Measurements from ENCODE around the gene ADAMTSL1.

ADAMTSL1 gene

DNA sequence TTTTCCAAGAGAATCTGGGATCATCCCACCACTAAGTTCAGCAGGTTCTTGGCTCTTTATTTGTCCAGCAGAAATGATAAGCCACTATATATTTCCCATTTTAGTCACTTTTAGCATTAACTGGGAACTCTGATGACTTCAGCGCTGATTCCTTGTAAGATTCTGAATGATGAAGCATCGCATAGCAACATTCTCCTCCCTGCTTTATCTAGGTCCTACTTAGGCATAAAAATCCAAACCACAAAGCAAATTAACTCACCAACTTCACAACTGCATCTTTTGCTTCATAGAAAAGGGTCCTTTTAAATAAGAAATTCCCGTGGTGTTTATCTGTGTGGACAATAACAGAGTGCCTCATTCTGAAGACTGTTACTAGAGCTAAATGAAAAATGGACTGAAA, 355.1 kb downstream of the ADAMTSL1 start:
- no peaks in the 10 kb centered on the region for H3K36me3 Mint-ChIP-seq (ENCODE audit: low read depth)
- H3K27ac Mint-ChIP-seq: no peak overlapping the region
- no peaks in the 10 kb centered on the region for H3K9me3 Mint-ChIP-seq
- H3K4me1 Mint-ChIP-seq (ENCODE audit: low read depth): peaks cover 6% of the 10 kb centered on the region
- H3K4me3 Mint-ChIP-seq: no peak overlapping the region
- H3K27me3 Mint-ChIP-seq (ENCODE audit: low read depth): peaks cover 2% of the 10 kb centered on the region

DNA sequence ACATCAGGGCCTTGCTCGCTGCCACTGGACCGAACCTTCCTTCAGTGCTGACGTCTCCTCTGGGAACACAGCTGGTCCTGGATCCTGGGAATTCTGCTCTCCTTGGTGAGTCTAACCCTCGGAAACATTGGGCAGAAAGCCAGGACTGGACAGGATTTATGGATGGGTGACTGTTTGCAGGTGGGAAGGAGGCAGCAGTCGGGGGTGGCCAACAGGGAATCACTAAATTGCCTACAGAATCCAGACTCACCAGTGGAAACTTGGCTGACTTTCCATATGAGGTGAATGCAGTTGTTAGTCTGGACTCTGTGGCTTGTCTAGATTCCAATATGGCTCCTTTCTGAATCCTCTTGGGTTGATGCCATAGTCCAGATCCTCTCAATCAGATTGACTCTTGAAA, 355.9 kb downstream of the ADAMTSL1 start:
- no peak overlapping the region for H3K4me3 Mint-ChIP-seq
- H3K27me3 Mint-ChIP-seq (ENCODE audit: low read depth): peaks cover 2% of the 10 kb centered on the region
- H3K36me3 Mint-ChIP-seq (ENCODE audit: low read depth): no peaks in the 10 kb centered on the region
- H3K4me1 Mint-ChIP-seq (ENCODE audit: low read depth): peaks cover 6% of the 10 kb centered on the region
- H3K9me3 Mint-ChIP-seq: no peaks in the 10 kb centered on the region
- no peak overlapping the region for H3K27ac Mint-ChIP-seq

DNA sequence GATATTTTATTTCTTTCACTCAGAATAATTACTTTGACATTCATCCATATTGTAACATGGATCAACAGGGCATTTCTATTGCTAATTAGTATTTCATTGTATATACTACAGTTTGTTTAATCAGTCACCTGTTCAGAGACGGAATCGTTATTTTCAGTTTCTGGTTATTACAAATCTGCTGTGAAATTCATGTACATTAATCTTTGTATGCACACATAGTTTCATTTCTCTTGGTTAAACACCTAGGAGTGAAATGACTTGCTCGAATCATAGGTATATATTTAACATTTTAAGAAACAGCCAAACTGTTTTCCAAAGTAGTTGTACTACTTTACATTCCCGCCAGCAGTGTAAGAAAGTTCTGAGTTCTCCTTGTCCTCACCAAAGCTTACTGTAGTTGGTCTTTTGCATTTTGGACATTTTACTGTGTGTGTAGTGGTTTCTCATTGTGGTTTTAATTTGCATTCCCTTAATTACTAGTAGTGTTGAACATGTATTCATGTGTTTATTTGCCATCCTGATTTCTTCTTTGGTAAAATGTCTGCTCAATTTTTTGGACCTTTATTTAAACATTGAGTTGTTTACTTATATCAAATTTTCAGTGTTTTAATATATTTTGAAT, 360.9 kb downstream of the ADAMTSL1 start:
- no peak overlapping the region for H3K4me3 Mint-ChIP-seq
- H3K27ac Mint-ChIP-seq: no peak overlapping the region
- no peaks in the 10 kb centered on the region for H3K4me1 Mint-ChIP-seq (ENCODE audit: low read depth)
- no peaks in the 10 kb centered on the region for H3K9me3 Mint-ChIP-seq
- no peaks in the 10 kb centered on the region for H3K36me3 Mint-ChIP-seq (ENCODE audit: low read depth)
- no peaks in the 10 kb centered on the region for H3K27me3 Mint-ChIP-seq (ENCODE audit: low read depth)

DNA sequence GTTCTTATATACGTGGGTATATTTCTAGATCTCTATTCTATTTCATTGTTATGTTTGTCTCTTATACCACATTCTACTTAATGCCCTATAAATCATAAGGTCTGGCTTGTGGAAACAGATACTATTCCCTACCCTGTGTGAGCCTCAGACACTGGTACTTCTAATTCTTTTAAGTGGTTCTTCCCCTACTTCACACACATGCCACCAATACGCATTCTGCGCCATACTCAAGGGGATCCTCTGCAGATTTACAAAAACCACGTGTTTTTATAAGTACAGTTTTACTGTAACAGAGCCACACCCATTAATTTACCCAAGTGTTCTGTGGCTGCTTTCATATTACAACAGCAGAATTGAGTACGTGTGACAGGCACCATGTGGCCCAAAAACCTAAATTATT, 363.4 kb downstream of the ADAMTSL1 start:
- H3K4me1 Mint-ChIP-seq (ENCODE audit: low read depth): no peaks in the 10 kb centered on the region
- H3K9me3 Mint-ChIP-seq: no peaks in the 10 kb centered on the region
- H3K4me3 Mint-ChIP-seq: no peak overlapping the region
- no peak overlapping the region for H3K27ac Mint-ChIP-seq
- no peaks in the 10 kb centered on the region for H3K27me3 Mint-ChIP-seq (ENCODE audit: low read depth)
- no peaks in the 10 kb centered on the region for H3K36me3 Mint-ChIP-seq (ENCODE audit: low read depth)

DNA sequence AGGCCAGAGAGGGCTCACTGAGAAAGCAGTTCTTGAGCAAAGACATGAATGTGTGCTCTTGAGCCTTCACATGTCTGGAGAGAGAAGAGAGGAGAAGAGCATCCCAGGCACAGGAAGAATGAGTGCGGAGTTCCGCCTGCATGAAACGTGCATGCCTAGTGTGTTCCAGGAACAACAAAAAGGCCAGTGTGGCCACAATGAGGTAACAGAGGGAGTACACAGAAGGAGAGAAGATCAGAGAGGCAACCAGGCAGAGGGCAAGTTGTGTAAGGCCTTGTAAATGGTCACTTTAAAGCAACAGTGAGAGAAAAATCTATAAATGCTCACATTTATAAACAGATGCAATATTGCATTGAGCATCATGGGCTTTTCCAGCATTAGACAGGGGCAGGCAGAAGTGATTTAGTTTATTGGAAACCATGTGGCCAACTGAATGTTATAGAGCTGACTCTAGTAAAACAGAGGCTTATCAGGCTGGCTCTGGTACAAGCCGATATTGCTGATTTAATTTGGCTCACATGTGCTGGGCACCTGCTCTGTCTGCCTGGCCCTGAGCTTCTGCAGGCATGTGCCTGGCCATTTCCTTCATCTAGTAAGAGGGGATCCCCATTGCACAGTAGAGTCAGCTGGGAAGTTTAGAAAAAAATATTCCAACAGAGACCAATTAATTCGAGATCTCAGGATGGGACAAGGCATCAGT, 373.8 kb downstream of the ADAMTSL1 start:
- Mint-ChIP-seq H3K27me3 (ENCODE audit: low read depth) (no peaks in the 10 kb centered on the region), H3K4me1 (ENCODE audit: low read depth) (no peaks in the 10 kb centered on the region), H3K9me3 (no peaks in the 10 kb centered on the region), H3K36me3 (ENCODE audit: low read depth) (no peaks in the 10 kb centered on the region), H3K4me3 (no peak overlapping the region), H3K27ac (no peak overlapping the region)

DNA sequence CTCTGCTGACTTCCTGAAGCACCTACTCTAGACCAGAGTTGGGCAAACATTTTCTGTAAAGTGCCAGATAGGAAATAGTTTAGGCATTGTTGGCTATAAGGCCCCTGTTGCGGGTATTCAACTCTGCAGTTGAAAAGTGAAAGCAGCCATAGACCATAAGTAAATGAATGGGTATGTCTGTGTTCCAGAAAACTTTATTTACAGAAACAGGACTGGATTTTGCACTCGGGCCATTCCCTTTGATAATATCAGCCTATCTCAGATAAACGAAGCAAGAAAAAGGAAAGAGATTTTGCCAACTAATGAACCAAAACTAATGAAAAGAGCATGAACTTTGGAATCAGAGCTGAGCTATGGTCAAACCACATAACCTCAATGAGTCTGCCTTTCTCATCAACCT, 374.7 kb downstream of the ADAMTSL1 start:
- H3K9me3 Mint-ChIP-seq: no peaks in the 10 kb centered on the region
- H3K4me1 Mint-ChIP-seq (ENCODE audit: low read depth): no peaks in the 10 kb centered on the region
- no peak overlapping the region for H3K4me3 Mint-ChIP-seq
- H3K27me3 Mint-ChIP-seq (ENCODE audit: low read depth): no peaks in the 10 kb centered on the region
- H3K36me3 Mint-ChIP-seq (ENCODE audit: low read depth): no peaks in the 10 kb centered on the region
- H3K27ac Mint-ChIP-seq: no peak overlapping the region

DNA sequence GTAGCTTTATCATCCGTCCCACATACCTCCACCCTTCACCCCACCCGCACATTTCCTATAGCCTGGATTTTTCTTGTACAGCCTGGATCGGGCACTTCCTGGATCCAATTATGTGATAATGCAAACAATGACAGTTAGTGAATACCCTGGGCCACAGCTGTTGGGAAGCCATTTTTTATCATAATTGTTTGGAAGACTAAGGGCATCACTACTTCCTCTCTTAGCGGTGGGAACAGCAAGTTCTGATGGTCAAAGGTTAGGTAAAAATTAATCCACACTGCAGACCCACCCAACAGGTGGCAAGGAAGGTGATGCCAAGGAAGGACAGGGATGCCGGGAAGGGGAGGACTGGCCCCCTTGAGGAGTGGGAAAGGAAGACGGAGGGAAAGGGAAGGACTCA, 375.3 kb downstream of the ADAMTSL1 start:
- no peak overlapping the region for H3K27ac Mint-ChIP-seq
- H3K4me3 Mint-ChIP-seq: no peak overlapping the region
- no peaks in the 10 kb centered on the region for H3K9me3 Mint-ChIP-seq
- H3K27me3 Mint-ChIP-seq (ENCODE audit: low read depth): no peaks in the 10 kb centered on the region
- H3K4me1 Mint-ChIP-seq (ENCODE audit: low read depth): no peaks in the 10 kb centered on the region
- H3K36me3 Mint-ChIP-seq (ENCODE audit: low read depth): no peaks in the 10 kb centered on the region

DNA sequence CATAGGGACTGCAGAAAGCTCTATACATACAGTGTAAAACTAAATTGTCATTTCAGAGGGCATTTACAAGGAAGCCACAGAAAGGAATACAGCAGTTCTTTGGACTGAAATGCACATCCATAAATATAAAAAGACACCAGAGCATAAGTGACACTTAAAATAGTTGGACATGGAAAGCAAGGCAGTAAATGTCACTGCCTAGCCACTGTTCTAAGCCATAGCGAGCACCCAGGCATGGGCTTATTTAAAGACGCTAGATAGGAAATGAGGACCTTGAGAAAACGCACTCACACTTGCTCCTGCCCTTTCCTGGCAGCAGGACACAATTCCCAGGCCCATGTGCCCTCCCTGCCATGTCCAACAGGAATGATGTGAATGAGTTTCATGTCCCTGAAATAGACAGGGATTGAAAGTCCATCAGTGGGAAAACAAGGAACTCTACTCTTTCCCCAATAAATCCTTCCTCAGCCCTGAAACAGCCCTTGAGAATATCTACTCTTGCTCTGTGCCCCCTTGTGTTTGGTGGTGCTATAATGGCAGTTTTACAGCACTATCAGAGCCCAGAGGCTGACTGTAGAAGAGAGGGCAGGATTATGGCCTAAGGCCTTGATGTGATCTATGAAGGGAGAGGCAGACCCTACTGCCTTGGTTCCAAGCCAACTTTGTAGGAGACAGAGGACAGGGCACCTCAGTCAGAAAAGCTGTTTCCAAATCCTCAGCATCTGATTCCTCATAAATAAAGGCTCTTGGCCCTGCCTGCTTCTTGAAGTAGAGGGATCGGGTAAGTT, 376.1 kb downstream of the ADAMTSL1 start:
- no peaks in the 10 kb centered on the region for H3K36me3 Mint-ChIP-seq (ENCODE audit: low read depth)
- no peaks in the 10 kb centered on the region for H3K4me1 Mint-ChIP-seq (ENCODE audit: low read depth)
- no peaks in the 10 kb centered on the region for H3K27me3 Mint-ChIP-seq (ENCODE audit: low read depth)

DNA sequence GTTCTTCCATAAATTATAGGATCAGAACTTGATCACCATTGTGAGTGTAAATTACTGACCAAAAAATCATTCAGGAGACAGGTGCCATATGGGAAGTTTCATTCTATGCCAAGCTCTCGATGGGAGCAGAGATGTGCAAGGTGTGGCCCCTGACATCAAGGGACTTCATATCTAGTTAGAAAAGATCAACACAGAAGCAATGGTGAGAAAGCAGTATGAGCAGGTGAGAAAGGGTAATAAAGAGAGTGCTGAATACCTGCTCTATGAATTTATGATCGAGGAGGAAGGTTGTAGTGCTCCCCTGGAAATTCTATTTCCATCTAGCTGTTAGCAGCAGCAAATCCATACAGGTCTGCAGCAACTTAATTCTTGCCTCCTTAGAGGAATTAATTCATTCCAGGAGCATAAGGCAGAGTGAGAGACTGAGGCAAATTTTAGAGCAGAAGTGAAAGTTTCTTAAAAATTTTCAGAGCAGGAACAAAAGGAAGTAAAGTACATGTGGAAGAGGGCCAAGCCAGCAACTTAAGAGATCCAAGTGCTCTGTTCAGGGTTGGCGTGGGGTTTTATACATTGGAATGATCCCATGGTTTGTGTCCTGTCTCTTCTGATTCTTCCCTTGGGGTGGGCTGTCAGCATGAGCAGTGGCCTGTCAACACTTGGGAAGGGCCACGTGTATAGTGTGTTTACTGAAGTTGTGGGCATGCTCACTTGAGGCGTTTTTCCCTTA, 377.3 kb downstream of the ADAMTSL1 start:
- no peaks in the 10 kb centered on the region for H3K9me3 Mint-ChIP-seq
- H3K4me1 Mint-ChIP-seq (ENCODE audit: low read depth): no peaks in the 10 kb centered on the region
- no peak overlapping the region for H3K27ac Mint-ChIP-seq

More for the DNA sequence above, 376.1 kb downstream of the ADAMTSL1 start:
- Mint-ChIP-seq H3K9me3 (no peaks in the 10 kb centered on the region), H3K27ac (no peak overlapping the region), H3K4me3 (no peak overlapping the region)

DNA sequence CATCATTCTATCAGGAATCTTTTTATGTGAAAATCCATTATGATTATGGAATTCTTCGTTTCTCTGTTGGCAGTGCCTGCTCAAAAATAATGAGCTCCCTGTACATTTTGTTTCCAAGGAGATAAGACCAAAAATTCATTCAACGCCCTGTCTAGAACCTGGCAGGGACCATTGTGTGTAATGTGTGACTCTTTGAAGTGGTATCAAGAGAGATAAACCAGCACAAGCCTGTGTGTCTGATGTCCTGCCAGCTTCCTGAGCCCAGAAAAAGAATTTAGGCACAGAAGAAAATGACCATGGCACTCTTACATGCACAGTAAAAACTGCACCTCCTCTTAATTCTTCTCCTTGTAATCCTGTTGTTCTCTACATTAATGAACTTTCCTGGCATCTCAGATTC, 381.7 kb downstream of the ADAMTSL1 start:
- H3K9me3 Mint-ChIP-seq: no peaks in the 10 kb centered on the region
- H3K27me3 Mint-ChIP-seq (ENCODE audit: low read depth): no peaks in the 10 kb centered on the region
- H3K36me3 Mint-ChIP-seq (ENCODE audit: low read depth): no peaks in the 10 kb centered on the region
- H3K4me1 Mint-ChIP-seq (ENCODE audit: low read depth): no peaks in the 10 kb centered on the region
- H3K4me3 Mint-ChIP-seq: no peak overlapping the region
- H3K27ac Mint-ChIP-seq: no peak overlapping the region

More for the DNA sequence above, 377.3 kb downstream of the ADAMTSL1 start:
- Mint-ChIP-seq H3K4me3 (no peak overlapping the region), H3K36me3 (ENCODE audit: low read depth) (no peaks in the 10 kb centered on the region), H3K27me3 (ENCODE audit: low read depth) (no peaks in the 10 kb centered on the region)

DNA sequence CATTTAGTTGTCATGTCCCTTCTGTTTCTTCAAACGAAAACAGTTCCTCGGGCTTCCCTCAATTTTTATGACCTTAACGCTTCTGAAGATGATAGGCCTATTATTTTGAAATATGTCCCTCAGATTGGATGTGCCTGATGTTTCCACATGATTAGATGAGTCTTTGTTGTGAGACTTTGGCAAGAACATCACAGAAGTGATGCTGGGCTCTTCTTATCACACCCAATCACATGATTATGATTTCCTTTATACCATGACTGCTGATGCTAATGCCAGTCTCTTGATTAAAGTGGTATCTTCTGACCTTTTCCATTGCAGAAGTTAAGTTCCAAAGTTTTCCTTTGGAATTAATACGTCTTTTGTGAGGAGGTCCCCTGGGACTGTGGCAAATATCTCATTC, 383.4 kb downstream of the ADAMTSL1 start:
- H3K9me3 Mint-ChIP-seq: no peaks in the 10 kb centered on the region
- no peaks in the 10 kb centered on the region for H3K4me1 Mint-ChIP-seq (ENCODE audit: low read depth)
- no peak overlapping the region for H3K27ac Mint-ChIP-seq
- H3K4me3 Mint-ChIP-seq: no peak overlapping the region
- H3K36me3 Mint-ChIP-seq (ENCODE audit: low read depth): no peaks in the 10 kb centered on the region
- H3K27me3 Mint-ChIP-seq (ENCODE audit: low read depth): no peaks in the 10 kb centered on the region

DNA sequence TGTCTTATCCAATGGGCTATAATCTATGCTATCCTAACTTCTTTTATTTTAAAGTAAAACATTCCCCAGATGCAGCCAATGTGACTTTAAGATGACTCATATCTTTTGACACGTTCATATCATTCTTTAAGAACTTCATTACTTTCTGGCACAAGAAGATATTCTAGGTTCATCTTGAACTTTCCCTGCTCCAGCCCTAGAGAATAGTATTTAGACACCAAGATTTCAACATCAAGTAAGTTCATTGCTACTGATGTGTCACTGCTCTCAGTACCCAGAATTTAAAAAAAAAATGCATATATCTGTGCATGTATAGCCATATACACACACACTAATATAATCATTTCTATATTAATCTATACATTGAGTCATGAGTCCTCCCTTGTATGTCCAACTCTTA, 383.8 kb downstream of the ADAMTSL1 start:
- no peak overlapping the region for H3K4me3 Mint-ChIP-seq
- no peaks in the 10 kb centered on the region for H3K4me1 Mint-ChIP-seq (ENCODE audit: low read depth)
- H3K27me3 Mint-ChIP-seq (ENCODE audit: low read depth): no peaks in the 10 kb centered on the region
- no peak overlapping the region for H3K27ac Mint-ChIP-seq
- no peaks in the 10 kb centered on the region for H3K36me3 Mint-ChIP-seq (ENCODE audit: low read depth)
- no peaks in the 10 kb centered on the region for H3K9me3 Mint-ChIP-seq

DNA sequence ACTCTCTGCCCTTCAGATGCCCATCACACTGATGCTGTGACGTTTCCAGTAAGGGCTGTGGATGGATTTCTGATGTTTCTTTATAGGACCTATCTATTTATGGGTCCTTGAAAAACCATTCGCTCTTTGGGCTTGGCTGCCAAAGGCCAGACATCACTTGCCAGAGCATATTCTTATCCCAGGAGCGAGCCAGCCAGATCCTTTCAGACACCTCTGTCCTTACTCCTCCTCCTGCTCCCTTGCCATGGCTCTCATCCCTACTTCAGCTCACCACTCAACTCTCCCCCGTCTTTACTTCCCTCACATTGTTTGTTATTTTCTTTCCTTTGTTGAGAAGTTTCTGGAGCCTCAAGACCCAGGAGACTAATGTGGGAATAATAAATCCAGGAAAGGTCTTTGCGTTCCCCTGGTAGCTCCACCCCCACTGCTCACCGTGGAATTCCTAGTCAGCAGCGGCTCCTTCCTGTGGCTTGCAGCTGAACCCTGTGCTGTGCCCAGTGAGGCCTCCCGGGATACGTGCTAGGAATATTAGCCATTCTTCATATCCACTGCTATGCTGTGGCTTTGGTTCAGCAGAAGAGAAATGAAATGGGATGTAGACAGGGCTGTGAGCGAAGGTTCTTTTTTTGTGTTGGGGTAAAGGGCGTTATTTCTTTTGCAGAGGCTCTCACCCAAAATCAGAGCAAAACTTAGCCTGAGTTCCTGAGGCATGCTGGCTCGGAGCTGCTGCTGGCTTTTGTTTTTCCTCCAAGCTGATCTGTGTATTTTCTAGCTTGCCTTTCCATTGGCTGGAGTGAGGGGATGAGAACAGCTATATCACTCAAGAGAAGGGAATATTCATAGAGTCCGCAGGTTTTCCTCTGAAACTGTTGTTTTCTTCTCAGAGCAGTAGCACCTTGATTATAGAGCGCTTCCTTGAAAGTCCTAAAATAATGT, 387.9 kb downstream of the ADAMTSL1 start:
- Mint-ChIP-seq H3K9me3 (no peaks in the 10 kb centered on the region), H3K27ac (no peak overlapping the region), H3K4me1 (ENCODE audit: low read depth) (no peaks in the 10 kb centered on the region), H3K27me3 (ENCODE audit: low read depth) (peaks cover 6% of the 10 kb centered on the region), H3K4me3 (no peak overlapping the region), H3K36me3 (ENCODE audit: low read depth) (no peaks in the 10 kb centered on the region)

DNA sequence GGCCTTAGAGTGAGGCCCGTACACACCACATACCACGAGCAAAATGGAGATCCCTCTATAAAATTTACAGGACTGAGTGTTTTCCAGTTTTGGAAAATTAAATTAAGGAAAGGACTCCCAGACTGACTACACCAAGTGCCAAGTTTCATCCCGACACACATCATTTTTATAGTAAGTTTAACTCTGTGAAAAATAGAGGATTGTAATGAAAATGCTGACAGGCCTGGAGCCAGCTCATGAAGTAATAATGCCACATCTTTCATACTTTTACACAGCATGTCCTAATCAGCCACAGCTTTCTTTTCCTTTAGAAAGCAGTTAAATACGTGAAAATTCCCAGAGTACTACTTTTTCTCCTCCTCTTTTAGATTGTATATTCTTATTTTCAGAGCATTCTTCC, 389.8 kb downstream of the ADAMTSL1 start:
- Mint-ChIP-seq H3K4me1 (ENCODE audit: low read depth) (no peaks in the 10 kb centered on the region), H3K27me3 (ENCODE audit: low read depth) (peaks cover 6% of the 10 kb centered on the region), H3K36me3 (ENCODE audit: low read depth) (no peaks in the 10 kb centered on the region), H3K27ac (no peak overlapping the region), H3K4me3 (no peak overlapping the region), H3K9me3 (peaks cover 2% of the 10 kb centered on the region)
